Subcutaneous adipose tissue (tissue), 4 donors: ENCODE measurements around the gene HBQ1. TPM values are rescaled to one million over a fixed set of nuclear protein-coding genes. Genes with fewer than 3 reads are reported as not detected.

Experiments used
- total RNA-seq, 4 donors: library from RNA; depleted of rRNA; stranded (reverse); fragments of >200 nt; gene quantifications; one replicate each; pipeline ENCODE4 v1.1.0, GENCODE V29; 2016
- TF ChIP-seq, protein P1 (sequence below): fragments of 450-650 bp; IDR thresholded peaks from one replicate; pipeline ENCODE4 v1.5.1; 2016; ENCODE audit warnings: low read depth, mild to moderate bottlenecking, control low read depth, antibody characterized with exemption, moderate library complexity

The HBQ1 gene
- total RNA-seq, 4 donors from 2014 or later: not detected

DNA sequence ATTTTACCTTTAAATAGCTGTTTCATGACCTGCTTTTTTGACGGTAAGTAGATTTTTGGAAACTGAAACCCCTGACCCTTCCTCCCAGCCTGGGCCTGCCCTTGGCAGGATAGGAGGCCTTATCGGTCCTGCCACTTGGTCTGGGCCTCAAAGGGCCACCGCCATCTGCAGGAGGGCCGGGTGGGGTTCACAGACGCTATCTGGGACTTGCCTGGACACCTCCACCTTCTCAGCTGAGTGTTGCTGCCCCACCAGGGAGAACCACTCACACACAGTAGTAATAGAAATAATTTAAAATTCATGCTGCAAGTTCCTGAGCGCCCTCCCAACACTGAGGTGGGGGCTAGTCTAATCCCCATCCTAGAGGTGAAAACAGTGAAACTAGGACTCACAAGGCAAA, 37.2 kb upstream of the HBQ1 start:
- TF ChIP-seq, protein P1, sequence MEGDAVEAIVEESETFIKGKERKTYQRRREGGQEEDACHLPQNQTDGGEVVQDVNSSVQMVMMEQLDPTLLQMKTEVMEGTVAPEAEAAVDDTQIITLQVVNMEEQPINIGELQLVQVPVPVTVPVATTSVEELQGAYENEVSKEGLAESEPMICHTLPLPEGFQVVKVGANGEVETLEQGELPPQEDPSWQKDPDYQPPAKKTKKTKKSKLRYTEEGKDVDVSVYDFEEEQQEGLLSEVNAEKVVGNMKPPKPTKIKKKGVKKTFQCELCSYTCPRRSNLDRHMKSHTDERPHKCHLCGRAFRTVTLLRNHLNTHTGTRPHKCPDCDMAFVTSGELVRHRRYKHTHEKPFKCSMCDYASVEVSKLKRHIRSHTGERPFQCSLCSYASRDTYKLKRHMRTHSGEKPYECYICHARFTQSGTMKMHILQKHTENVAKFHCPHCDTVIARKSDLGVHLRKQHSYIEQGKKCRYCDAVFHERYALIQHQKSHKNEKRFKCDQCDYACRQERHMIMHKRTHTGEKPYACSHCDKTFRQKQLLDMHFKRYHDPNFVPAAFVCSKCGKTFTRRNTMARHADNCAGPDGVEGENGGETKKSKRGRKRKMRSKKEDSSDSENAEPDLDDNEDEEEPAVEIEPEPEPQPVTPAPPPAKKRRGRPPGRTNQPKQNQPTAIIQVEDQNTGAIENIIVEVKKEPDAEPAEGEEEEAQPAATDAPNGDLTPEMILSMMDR: no peak

DNA sequence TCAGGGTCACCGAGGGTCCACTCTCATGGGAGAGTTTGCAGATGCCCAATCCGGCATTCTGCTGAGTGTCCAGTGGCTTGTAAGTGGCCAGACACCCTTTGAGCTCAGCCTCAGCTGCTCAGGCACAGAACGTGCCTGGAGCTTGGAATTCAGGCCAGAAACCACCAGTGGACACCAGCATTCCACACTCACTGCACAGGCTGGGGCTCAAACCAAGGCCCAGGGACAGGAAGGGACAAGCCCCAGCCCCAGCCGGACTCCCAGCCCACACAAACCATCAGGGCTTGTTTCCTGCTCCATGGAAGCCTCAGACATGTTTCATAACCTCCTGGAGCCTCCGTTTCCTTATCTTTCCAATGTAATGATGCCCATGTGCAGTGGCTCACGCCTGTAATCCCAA, 36.8 kb upstream of the HBQ1 start:
- TF ChIP-seq, protein P1: no peak

DNA sequence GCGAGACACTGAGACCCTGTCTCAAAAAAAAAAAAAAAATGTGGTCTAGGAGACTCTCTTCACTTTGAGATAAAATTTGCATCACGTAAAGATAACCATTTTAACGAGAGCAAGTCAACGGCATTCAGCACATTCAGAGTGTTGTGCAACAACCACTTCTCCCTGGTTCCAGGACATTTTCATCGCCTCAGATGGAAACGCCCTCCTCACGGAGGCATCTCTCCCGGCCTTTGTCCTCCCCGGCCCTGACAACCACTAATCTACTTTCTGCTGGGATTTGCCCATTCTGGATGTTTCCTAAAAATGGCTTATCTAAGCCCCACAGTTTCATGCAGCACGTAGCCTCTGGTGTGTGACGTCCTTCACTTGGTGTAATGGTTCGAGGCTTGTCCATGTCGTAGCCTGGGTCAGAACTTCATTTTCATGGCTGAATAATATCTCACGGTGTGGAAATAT, 35.4 kb upstream of the HBQ1 start:
- TF ChIP-seq, protein P1: no peak

DNA sequence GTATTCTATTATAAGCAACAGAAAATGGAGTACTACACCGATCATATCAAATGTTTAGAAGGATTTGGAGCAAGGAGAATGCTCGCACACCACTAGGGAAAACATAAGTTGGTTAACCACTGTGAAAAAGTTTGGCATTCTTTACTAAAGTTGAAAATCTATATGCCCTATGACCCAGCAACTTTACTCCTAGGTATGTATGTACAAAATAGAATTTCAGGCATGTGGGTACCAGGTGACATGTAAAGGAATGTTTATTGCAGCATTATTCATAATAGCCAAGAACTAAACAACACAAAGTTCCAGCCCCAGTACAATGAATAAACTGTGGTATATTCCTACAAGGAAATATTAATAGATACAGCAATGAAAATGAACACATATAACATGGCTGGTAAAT, 33.6 kb upstream of the HBQ1 start:
- TF ChIP-seq, protein P1: no peak

DNA sequence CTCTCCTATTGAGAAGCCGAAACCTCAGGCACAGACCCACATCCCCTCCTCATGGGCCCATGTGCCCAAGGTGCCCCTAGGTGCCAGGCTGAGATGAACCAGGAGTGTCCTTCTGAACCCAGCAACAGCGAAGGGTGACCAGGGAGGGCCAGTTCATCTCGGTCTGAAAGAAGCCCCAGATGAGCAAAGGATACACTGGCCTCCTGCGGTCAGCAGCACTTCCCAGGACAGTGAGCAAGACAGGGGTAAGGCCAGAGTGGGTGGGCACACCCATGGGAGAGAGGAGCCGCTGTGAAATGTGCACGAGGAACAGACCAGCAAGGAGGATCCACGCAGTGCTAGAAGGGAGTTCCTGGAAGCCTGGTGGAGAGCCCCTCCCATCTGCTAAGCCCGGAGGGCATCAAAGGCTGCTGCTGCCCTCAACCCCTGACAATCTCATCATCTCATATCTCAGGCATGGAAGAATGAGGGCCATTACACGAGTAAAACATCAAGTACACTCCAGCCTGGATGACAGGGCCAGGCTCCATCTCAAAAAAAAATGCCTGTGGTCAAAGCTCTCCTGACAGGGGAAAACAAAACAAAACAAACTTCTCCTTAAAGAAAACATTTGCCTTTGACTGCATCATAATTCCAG, 31.1 kb upstream of the HBQ1 start:
- TF ChIP-seq, protein P1: no peak

DNA sequence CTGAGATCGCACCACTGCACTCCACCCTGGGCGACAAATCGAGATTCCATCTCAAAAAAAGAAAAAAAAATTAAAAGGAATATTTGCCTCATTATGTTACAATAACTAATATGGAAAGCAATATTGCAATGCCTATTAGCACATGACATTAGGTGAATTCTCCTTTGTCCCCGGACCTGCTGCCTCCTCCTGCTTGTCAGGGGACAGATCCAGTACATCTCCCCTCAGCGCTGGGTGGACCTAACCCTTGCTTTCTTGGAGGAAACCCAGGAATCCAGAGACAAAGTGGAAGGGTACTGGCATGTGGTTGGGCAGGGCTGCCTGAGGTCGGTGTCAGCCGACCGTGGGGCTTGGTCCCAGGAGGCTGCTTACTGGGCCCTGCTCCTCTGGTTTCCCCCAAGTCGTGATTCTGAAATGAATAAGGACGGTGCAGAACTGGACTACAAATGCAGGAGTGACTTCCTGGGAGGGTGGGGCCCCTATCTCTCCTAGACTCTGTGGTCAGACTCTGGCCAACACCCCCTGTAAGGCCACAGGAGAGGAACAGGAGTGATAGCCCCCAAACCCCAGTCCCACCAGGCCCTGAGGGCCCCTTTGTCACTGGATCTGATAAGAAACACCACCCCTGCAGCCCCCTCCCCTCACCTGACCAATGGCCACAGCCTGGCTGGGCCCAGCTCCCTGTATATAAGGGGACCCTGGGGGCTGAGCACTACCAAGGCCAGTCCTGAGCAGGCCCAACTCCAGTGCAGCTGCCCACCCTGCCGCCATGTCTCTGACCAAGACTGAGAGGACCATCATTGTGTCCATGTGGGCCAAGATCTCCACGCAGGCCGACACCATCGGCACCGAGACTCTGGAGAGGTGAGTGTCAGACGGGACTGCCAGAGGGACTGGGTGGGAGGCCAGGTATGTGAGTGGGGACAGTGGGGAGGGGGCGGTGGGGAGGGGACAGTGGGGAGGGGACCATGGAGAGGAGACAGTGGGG, 27.8 kb upstream of the HBQ1 start, which contains the start of gene HBZ:
TSS of gene HBZ (plus strand) at position 504 of the 988 bp plus-strand sequence. CDS start at position 770, 266 bp downstream.
- TF ChIP-seq, protein P1: no peak
